ENCODE results near the gene RPS6KA5. TPM values are rescaled to one million over a fixed set of nuclear protein-coding genes. Genes with fewer than 3 reads are reported as not detected.
"Not testable (repeated sequence)": the region's sequence is repeated elsewhere in the genome, so short reads cannot be mapped to it uniquely, and the experiment has no call there.

RPS6KA5 gene
- polyA plus RNA-seq, 4 donors: 7.4 to 8.9 (median 7.8) TPM

DNA sequence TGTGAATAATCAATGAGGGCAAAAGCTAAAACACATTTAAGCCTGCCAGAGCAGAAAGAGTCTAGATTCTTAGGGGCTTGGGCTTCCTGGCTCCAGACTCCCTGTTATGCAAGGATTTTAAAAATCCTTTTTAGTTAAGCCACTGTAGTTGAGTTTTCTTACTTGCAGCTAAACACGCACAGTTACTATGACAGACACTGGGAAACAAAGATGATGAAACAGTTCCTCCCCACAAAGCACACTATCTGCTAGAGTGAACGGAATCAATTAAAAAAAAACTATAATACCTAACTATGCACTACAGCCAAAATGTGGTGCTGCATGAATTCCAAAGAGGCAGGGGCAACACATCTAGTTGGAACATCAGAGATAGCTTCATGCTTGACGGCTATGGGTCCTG is 28.2 kb downstream of the RPS6KA5 start:
- no peak for DNase-seq (ENCODE audit: low read depth in 4 of 4, low spot score in 3 of 4)

DNA sequence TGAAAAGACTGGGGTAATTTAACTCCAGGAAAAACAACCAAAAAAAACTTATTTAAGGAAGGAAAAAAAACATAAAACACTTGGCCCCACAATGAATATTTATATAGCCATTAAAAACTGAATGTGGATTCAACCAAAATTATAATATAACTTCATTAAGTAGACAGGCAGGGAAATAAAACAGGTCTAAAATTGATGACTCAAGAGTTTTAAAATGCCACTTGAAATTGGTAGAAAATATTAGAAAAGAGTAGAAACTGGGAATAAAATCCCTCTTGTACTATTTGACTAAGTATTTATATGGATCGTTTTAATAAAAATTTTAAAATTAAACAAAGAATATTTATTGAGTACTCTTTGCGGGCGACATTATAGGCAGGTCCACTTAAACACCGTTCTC is 28.8 kb downstream of the RPS6KA5 start:
- DNase-seq (ENCODE audit: low read depth in 4 of 4, low spot score in 3 of 4): no peak

DNA sequence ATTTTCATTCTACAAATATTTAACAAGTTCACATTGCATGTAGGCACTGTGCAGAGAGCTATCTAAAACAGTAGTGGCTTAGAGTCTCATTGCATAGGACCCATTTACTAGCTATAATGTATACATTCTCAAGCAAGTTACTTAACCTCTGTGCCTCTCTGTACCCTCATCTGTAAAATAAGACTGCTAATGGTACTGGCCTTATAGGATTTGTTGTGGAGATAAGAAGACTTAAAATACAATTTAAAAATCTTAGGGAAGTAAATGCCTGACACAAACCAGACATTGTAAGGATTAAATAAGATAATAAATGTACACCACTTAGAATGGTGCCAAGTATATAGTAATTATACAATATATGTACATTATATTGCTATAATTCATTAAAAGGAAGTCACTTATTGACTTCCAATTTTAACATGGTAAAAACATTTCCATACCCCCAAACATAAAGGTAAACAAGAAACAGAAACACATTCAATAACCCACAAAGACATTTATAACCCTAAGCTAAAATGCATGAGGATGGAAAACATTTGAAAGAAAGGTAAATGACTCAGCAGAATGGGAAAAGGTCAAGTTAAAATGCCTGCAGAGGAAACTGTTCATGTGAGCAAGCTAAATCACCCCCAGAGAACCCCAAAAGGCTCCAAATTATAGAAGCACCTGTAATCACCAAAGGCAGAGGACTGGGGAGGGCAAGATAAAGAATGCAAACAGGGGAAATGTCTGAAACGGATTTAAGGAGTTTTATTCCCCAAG is 30.8 kb downstream of the RPS6KA5 start:
- no peak for DNase-seq (ENCODE audit: low read depth in 4 of 4, low spot score in 3 of 4)

DNA sequence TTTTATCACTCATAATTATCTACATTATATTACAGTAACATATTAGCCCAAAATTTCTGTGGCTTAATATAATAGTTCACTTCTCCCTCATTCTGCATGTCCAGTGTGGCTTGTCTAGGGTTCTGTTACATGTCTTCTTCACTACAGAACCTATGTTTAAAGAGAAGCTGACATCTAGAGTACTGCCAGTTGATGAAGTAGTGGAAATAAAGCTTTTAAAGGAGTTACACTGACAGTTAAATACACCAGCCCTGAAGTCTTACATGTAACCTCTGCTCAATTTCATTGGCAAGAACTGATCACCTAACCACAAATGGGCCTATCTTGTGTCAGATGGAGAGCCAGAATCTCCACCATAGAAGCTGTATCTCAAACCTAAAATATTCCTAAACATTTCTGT is 32.9 kb downstream of the RPS6KA5 start:
- no peak for DNase-seq (ENCODE audit: low read depth in 4 of 4, low spot score in 3 of 4)

DNA sequence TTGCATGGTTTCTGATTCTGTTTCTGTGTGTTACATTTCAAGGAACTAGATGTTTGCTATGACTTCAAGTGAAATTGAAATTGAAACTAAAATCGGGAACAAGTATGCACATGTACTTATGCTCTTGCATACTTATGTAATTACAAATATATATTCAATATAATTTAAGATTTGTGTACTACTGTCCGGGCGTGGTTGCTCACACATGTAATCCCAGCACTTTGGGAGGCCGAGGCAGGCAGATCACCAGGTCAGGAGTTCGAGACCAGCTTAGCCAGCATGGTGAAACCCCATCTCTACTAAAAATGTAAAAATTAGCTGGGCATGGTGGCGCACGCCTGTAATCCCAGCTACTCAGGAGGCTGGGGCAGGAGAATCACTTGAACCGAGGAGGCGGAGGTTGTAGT is 37.8 kb downstream of the RPS6KA5 start:
- not testable (repeated sequence) for DNase-seq (ENCODE audit: low read depth in 4 of 4, low spot score in 3 of 4)

DNA sequence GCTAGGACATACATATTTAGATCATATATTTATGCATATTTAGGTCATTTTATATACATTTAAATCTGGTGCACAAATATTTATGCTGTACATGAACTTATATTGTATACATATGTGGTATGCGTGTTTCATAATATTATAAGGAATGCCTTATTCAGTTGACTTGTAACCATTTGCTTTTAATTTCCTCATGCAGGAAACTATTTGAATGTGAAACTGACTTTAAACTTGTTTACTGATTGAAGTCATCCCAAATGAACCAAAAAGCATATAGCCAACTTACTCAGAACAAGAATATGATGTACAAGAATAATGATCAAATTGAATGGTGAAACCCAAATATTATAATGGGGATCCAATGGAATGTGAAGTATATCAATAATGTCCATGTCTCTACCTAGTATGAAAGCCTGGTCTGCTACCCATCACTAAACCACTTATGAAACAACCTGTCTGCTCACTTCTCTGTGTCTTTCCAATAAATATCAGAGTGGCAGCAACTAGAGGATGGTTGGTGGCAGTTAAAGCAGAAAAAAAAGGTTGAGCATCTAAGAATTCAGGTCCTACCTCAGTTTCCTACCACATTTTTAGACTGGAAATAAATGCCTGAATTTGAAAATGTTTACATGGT is 38.3 kb downstream of the RPS6KA5 start:
- no peak for DNase-seq (ENCODE audit: low read depth in 4 of 4, low spot score in 3 of 4)

DNA sequence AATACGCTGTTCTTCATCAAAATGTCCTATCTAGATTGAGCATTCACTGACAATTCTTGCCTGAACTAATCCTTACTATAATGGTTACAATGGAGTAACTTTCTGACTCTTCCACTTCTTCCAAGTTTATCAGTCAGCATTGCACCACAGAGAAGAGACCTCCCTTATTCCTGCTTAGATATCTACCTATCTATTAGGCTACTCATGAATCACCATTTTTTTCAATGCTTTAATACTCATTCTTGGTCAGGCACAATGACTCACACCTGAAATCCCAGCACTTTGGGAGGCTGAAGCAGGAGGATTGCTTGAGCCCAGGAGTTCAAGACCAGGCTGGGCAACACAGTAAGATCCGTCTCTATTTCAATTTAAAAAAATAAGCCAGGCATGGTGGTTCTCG is 39.3 kb downstream of the RPS6KA5 start:
- DNase-seq (ENCODE audit: low read depth in 4 of 4, low spot score in 3 of 4): no peak

DNA sequence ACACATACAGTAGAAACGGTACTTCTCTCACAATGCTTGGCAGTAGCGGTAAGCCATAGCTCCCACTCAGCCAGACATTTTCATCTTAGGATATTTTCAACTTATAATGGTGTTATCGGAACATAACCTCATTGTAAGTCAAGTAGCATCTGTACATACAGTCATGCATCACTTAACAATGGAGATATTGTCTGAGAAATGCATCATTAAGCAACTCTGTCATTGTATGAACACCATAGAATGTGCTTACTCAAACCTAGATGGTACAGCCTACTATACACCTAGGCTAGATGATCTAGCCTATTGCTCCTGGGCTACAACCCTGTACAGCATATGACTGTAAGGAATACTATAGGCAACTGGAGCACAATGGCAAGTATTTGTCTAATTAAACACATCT is 40.8 kb downstream of the RPS6KA5 start:
- no peak for DNase-seq (ENCODE audit: low read depth in 4 of 4, low spot score in 3 of 4)

DNA sequence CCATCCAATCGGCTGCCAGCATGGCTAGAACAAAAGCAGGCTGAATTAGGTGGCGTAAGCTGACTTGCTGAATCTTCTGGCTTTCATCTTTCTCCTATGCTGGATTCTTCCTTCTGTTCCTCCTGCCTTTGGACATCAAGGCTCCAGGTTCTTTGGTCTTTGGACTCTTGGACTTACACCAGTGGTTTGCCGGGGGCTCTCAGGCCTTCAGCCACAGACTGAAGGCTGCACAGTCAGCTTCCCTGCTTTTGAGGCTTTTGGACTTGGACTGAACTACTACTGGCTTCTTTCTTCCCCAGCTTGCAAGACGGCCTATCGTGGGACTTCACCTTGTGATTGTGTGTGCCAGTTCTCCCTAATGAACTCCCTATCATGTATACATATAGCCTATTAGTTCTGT is 42.0 kb downstream of the RPS6KA5 start:
- DNase-seq (ENCODE audit: low read depth in 4 of 4, low spot score in 3 of 4): no peak

DNA sequence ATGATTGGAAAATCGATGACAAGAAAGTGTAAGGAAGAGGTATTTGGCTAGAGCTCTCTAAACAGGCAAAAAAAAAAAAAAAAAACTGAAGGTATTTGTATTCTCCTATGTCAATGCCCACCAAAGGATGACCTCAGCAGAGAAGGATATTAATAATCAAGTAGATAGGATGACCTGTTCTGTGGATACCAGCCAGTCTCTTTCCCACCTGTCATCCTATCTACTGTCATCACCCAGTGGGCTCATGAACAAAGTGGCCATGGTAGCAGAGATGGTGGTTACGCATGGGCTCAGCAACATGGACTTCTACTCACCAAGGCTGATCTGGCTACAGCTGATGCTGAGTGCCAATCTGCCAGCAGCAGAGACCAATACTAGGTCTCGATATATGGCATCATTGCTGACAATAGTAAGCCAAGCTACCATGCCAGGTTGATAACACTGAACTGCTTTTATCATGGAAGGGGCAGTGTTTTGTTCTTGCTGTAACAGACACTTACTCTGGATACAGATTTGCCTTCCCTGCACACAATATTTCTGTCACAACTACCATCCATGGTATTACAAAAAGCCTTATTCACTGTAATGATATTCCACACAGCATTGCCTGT is 43.5 kb downstream of the RPS6KA5 start:
- no peak for DNase-seq (ENCODE audit: low read depth in 4 of 4, low spot score in 3 of 4)

DNA sequence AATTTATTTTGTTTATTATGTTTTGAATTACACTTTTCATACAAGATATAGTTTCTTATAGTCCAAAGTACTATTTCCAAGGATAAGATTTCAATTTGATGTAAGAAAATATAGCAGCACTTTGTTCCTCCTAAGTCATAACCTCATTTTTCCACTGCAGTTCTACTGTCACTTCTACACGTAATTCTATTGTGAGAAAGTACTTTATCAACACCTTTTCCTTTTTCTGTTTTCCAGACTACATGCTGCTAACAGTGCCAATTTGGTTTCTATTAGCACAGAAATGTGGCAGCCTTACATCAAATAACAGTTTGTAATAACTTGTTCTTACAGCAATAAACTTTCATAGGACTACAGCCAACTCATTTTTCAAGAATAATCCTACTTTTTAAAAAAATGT is 45.0 kb downstream of the RPS6KA5 start:
- DNase-seq (ENCODE audit: low read depth in 4 of 4, low spot score in 3 of 4): no peak

DNA sequence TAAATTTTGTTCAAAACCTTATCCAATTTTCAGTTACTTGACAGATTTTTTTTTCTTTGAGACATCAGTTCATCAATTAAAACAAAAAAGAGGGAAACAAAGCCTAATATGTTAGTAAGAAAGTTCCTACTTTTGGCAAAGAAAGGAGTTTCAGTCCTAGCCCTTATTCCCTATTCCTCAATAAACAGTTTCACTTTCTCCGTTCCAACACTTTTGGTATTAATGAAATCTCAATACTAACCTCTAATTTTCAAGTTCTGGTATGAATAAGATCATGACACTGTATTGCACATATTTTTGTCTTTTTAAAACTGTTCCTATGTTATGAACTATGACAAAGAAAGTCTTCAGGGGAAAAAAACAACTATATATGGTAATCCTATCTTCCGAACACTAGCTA is 48.4 kb downstream of the RPS6KA5 start:
- DNase-seq (ENCODE audit: low read depth in 4 of 4, low spot score in 3 of 4): no peak

DNA sequence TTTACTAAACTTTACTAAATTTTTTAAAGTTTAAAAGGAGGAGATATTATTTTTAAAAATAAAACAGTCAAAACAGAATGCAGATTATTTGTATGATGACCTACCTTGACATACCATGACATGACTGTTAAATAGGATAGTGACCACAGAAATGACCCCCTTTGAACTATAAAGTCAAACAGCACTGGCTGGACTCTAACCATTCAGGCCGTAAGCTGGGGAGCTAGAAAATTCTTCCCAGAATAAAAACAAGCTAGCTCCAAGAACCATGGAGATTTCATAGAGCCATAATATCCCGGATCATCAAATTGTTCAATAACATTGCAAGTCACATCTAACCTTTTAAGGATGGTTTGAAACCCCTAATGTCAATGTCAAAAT is 50.3 kb downstream of the RPS6KA5 start:
- no peak for DNase-seq (ENCODE audit: low read depth in 4 of 4, low spot score in 3 of 4)

DNA sequence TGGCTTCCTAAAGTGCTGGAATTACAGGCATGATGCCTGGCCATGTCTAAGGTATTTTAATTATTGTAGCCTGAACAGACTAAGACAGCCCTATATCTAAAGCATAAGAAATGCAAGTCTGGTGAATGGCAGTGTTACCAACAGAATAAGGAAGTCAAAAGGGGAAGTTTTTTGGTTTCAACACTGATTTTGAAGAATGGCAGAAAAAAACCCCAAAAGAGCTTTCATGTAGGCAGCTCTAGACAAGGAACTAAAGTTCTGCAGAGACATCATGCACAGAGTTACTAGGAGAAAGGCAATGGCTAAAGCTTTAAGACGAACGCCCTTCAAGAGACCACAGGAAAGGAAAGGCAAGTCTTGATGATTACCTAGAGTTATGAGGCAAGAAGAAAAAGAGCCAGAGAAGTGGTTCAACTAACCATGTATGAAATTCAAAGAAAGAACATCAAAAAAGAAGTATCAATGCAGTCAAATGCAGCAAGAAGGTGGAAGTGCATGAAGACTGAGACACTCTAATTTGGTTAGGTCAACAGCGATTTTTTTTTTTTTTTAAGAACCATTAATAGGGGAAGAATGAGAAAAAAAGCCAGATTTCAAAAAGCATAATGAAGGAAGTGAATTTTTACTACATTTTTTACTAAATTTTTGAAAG is 50.8 kb downstream of the RPS6KA5 start:
- no peak for DNase-seq (ENCODE audit: low read depth in 4 of 4, low spot score in 3 of 4)

DNA sequence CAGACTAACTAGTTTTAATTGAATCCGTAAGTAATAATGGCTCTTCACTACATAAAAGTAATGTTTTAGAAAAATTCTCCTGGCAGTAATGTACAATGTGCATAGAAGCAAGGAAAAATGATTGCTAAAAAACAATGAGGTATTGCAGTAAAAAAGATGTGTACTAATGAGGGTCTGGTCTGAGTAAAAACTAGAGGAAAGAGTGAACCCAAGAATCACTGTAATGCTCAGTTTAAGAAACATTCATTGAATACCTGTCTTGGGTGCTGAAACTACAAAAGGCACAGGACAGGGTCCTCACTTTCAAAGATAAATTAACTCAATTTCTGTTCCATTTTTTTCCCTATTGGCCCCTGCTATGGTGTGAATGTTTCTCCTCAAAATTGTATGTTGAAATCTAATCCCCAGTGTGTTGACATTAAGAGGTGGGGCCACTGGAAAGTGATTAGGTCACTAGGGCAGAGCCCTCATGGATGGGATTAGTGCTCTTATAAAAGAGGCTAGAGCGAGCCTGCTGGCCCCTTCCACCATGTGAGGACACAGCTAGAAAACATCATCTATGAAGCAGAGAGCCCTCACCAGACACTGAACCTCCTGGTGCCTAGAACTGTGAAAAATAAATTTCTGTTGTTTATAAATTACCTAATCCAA is 51.6 kb downstream of the RPS6KA5 start:
- DNase-seq (ENCODE audit: low read depth in 4 of 4, low spot score in 3 of 4): no peak

DNA sequence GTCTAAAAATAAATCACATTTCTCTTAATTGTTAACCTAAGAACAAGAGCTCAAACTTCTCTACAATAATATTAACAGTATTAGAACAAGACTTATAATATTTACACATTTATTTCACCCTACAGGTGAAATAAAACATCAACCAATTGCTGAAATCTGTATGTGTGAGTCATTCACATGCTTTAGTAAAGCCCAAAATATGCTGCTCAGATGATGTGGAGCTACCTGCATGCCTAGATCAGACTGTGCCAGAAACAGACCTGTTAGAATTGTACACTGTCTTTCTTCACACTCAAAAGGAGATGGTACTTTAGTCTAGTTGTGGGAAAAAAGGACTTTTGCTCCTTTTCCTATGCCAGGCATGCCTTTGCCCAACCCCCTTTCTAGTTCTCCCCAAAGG is 54.7 kb downstream of the RPS6KA5 start:
- DNase-seq (ENCODE audit: low read depth in 4 of 4, low spot score in 3 of 4): no peak

DNA sequence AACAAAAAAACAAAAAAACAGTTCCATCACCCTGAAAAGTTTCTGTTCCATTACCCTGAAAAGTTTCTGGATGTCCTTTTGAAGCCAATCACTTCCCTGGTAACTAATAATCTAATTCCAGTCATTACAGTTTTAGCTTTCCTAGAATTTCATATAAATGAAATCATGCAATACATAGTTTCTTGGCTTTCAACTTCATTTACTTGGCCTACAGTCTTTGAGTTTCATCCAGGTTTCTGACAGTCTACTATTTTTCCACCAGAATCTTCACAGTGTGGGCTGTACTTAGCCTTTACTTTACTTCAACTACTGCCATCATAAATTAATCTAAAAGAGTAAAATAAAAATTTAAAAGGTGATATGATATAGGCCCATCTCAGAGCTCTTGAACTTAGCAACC is 55.5 kb downstream of the RPS6KA5 start:
- DNase-seq (ENCODE audit: low read depth in 4 of 4, low spot score in 3 of 4): no peak

DNA sequence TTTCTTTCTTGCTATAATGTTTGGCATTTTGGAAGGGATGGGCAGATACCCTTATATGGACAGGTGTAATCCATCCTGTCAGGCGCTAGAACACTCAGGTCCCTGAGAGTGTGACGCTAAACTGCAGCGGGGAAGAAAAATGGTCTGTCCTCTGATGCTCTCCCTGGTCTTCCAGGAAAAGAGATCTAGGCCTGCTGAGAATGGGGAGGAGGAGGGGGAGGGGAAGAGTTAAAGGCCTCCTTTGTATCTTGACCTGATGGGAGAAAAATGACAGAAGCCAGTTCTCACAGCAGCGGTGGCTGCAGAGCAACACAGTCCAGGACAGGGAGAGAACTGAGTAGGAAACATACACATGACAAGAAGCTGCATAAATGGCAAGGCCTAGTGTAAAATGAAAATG is 61.1 kb downstream of the RPS6KA5 start:
- DNase-seq (ENCODE audit: low read depth in 4 of 4, low spot score in 3 of 4): no peak

DNA sequence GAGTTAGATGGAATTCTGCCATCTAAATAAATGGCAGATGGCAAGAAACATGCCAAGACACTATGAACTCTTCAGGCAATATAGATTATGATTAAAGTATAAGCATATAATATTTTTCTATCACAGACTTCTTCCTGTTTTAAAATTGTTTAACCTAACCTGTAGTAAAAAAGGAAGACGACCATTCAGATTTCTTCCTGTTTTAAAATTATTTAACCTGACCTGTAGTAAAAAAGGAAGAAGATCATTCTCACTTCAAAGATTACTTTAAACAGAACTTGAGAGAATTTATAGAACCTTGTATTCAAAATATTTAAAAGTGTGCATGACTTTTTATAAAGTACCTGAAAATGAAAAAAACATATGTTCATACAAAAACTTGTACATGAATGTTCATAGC is 63.5 kb downstream of the RPS6KA5 start:
- no peak for DNase-seq (ENCODE audit: low read depth in 4 of 4, low spot score in 3 of 4)

DNA sequence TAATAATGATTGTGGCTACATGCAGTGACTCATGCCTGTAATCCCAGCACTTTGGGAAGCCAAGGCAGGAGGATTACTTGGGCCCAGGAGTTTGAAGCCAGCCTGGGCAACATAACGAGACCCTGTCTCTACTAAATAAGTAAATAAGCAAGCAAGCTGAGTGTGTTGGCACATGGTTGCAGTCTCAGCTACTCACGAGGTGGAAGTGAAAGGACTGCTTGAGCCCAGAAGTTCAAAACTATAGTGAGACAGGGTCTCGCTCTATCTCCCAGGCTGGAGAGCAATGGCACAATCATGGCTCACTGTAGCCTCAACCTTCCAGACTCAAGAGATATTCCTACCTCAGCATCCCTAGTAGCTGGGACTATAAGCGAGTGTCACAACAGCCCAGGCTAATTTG is 64.7 kb downstream of the RPS6KA5 start:
- no peak for DNase-seq (ENCODE audit: low read depth in 4 of 4, low spot score in 3 of 4)

DNA sequence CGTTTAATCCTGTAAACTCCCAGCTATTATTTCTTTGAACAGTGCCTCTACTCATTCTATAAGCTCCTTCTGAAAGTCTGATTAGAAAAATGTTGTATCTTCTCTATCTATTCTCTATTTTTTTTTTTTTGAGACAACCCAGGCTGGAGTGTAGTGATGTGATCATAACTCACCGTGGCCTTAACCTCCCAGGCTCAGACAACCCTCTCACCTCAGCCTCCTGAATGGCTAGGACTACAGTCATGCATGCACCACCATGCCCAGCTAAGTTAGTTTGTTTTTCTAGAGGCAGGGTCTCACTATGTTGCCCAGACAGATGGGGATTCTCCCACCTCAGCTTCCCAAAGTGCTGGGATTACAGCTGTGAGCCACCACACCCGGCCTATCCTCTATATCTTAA is 66.6 kb downstream of the RPS6KA5 start:
- DNase-seq (ENCODE audit: low read depth in 4 of 4, low spot score in 3 of 4): no peak

Data from left renal pelvis (tissue), 4 donors.